HS-5 (cell line): ENCODE data around the gene DNAJC19.
A peak's percentile ranks its signal among the peaks of the same experiment; 100 is the strongest.
"Not testable (repeated sequence)": the region's sequence is repeated elsewhere in the genome, so short reads cannot be mapped to it uniquely, and the experiment has no call there.

Experiments used
- DNase-seq: peaks from one replicate; pipeline ENCODE4 v3.0.0-alpha.2; 2012; ENCODE audit warnings: low read depth

DNAJC19 gene

GRCh38 chr3:180989291-180990163, at the start of gene DNAJC19:
Gene DNAJC19 (minus strand): TSS chr3:180989736. CDS start chr3:180989602, 134 bp downstream.
- DNase-seq = peak; percentile 83

- no peak for DNase-seq
These were observed 41.4 kb upstream of the DNAJC19 start for GRCh38 chr3:181030948-181031347.

- no peak for DNase-seq
These were observed 35.7 kb upstream of the DNAJC19 start for GRCh38 chr3:181025204-181025603.

- peak; percentile 15 for DNase-seq
These were observed 28.2 kb upstream of the DNAJC19 start for GRCh38 chr3:181017690-181018089.

- DNase-seq = no peak
These were observed 19.7 kb upstream of the DNAJC19 start for GRCh38 chr3:181009225-181009624.

- no peak for DNase-seq
These were observed 19.3 kb upstream of the DNAJC19 start for GRCh38 chr3:181008796-181009195.

- no peak for DNase-seq
These were observed 17.7 kb upstream of the DNAJC19 start for GRCh38 chr3:181007262-181007661.

- no peak for DNase-seq
These were observed 17.0 kb upstream of the DNAJC19 start for GRCh38 chr3:181006541-181006940.

GRCh38 chr3:181003469-181003868, 13.9 kb upstream of the DNAJC19 start:
- not testable (repeated sequence) for DNase-seq

- not testable (repeated sequence) for DNase-seq
These were observed 12.8 kb upstream of the DNAJC19 start for GRCh38 chr3:181002331-181002730.

- no peak for DNase-seq
These were observed 6.9 kb upstream of the DNAJC19 start for GRCh38 chr3:180996415-180996932.

GRCh38 chr3:180990505-180990904, 969 bp upstream of the DNAJC19 start:
- DNase-seq = no peak

GRCh38 chr3:180987344-180987743, 2.2 kb downstream of the DNAJC19 start:
- DNase-seq = no peak

GRCh38 chr3:180986366-180986765, 3.2 kb downstream of the DNAJC19 start:
- not testable (repeated sequence) for DNase-seq

GRCh38 chr3:180983136-180983535, 6.4 kb downstream of the DNAJC19 start:
- DNase-seq = no peak

GRCh38 chr3:180981912-180982311, 7.6 kb downstream of the DNAJC19 start:
- DNase-seq = no peak

- no peak for DNase-seq
These were observed 8.9 kb downstream of the DNAJC19 start for GRCh38 chr3:180980611-180981010.

GRCh38 chr3:180979961-180980360, 9.6 kb downstream of the DNAJC19 start:
- DNase-seq = no peak

- no peak for DNase-seq
These were observed 12.0 kb downstream of the DNAJC19 start for GRCh38 chr3:180977498-180977897.

GRCh38 chr3:180974286-180974685, 15.2 kb downstream of the DNAJC19 start:
- DNase-seq = no peak

GRCh38 chr3:180973543-180973942, 16.0 kb downstream of the DNAJC19 start:
- no peak for DNase-seq

GRCh38 chr3:180970931-180971330, 18.6 kb downstream of the DNAJC19 start:
- no peak for DNase-seq

- DNase-seq = no peak
These were observed 27.0 kb downstream of the DNAJC19 start for GRCh38 chr3:180962530-180962929.

GRCh38 chr3:180961552-180961951, 28.0 kb downstream of the DNAJC19 start:
- no peak for DNase-seq
